ENCODE data around the gene TNIP1.

TNIP1 gene

DNA sequence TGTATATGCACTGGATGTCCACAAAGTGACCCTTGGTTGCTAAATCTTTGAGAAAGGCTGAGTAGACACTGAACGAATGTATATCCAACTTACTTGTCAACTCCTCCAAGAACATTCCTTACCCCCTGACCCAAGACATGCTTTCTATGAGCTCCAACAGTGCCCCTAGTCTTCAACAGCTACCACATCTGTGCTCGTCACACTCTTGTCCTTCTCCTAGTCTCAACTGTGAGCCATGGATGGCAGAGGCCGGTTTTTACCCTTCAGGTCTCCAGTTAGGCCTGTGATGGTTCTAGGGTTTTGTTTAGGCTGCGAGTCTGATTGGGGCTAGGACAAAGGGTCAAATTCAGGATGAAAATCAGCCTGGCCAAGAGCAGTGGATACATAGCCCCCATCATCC is 79.4 kb downstream of the TNIP1 start:
- DNase-seq (ENCODE audit: low read depth in 2 of 2), result no peak

DNA sequence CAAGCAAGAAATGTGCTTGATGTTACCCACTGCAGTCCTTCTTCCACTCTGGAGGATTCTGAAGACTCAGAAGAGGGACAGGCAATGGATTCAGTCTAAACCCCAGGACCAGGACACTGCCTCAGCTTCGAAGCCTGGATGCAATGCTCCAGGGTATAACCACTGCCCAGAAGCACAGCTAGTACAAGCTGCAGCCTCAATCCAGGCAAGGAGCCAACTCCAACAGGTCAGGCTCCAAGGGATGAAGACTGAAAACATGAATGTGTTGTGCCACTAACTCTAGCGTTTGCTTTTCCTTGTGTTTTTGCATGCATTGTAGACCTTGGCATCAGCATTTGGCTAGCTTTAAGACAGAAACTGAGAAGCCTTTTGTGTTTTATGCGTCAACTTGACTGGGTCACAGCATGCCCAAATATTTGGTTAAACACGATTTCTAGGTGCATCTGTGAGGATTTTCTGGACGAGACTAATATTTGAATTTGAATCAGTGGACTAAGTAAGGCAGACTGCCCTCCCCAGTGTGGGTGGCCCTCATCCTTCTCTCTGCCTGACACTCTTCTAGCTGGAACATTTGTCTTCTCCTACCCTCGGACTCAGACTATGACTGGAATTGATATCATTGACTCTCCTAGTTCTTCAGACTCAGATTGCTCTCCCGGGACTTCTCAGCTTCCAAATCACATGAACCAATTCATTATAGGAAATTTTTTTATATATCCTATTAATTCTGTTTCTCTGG is 81.0 kb downstream of the TNIP1 start:
- no peak for DNase-seq (ENCODE audit: low read depth in 2 of 2)

DNA sequence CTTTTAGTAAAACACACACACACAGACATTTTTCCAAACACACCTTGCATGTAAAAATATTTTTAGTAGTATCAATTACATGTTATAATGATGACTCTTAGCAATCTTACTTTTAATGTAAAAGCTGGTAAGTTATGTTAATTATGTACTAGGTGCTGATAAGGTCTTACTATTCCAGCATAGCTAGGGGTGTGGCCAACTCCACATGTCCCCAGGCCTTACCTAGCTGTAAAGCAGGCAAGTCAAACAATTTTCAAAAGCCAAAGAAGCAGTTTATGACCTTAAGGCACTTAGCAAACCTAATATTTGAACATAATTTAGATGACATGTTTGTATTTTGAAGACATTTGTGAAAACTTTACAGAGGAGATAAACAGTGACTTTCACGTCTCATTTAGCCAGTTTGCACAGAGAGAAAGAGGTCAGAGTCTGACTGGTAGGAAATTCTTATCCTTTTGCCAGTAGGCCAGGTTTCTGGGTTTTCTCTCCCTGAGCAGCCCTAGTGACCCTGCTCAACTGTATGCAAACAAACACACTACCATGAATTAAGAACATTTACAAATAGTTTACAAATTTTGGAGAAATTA is 86.9 kb downstream of the TNIP1 start:
- no peak for DNase-seq (ENCODE audit: low read depth in 2 of 2)

DNA sequence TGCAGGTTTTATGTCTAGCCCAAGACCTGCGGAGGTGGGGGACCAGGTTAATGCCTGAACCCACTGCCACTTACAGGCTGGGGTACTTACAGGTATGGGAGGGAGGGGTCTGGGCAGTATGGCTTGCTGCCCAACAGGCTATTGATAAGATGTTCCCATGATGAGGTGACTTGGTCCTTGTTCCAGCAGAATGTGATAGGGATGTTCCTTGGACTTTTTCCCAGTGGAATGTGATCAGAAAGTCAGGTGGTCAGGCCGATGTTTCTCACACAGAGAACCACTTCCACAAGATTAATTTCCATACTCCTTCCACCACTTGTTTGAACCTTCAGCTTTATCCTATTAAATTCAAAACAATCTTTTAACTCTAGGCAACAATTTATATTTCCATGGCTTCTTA is 87.4 kb downstream of the TNIP1 start:
- DNase-seq (ENCODE audit: low read depth in 2 of 2), result no peak

DNA sequence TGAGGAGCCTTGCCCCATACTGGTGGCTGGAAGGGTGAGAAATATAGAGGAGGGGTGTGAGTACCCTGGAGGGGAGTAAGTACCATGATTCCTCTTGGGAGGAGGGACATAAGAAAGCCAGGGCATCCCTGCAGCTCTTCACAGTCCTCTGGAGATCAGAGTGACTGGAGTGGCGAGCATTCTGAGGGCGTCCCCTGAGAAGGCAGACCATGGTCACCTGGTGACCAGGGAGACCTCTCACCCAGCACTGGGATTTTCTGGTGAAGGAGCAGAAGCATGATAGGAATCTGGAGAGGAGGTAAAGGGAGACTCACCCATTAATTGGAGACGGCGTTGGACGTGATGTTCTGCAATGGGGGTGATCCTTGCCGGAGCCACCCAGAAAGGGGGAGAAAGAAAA is 88.1 kb downstream of the TNIP1 start:
- DNase-seq (ENCODE audit: low read depth in 2 of 2), result no peak

DNA sequence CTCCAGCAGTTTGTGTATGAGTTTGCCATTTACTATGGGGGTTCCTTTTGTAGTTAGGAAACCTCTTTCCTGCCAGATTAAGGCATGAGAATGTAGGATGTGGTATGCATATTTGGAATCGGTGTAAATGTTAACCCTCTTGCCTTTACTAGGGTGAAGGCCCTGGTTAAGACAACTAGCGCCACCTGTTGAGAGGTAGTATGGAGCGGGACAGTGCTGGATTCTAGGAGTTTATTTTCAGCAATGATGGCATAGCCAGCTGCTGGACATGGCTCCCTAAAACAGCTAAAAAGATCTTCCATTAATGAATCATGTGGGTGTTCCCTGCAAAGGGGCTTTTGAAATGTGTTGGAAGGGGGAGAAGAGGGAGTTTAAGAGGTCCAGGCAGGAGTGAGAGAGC is 91.1 kb downstream of the TNIP1 start:
- no peak for DNase-seq (ENCODE audit: low read depth in 2 of 2)

DNA sequence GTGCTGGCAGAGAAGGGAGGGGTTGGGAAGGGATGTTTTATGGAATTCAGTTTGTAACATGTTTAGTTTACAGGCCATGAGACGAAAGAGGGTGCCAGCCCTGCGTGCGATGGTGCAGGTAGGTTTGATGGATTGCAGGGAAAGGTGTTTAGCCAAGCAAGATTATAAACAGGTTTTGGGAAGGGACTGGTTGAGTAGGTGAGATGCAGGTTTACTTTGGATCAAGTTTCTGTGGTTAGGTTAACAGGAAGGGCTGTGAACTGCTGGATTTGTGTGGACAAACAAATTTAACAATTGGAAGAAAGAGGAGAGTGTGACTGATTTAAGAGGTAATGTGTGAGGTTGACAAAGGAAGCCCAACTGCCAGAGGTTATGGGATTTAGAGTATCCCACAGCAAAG is 93.1 kb downstream of the TNIP1 start:
- DNase-seq (ENCODE audit: low read depth in 2 of 2), result no peak

All from stimulated activated CD4-positive, alpha-beta T cell treated with anti-CD3 and anti-CD28 coated beads, Interleukin-4, amount 100 ng/mL, for 48 hours (primary cell).